Left renal pelvis (tissue), 4 donors: ENCODE measurements around the gene JAK1. TPM values are rescaled to one million over a fixed set of nuclear protein-coding genes. Genes with fewer than 3 reads are reported as not detected.
A peak's percentile ranks its signal among the peaks of the same experiment; 100 is the strongest.

Experiments used
- DNase-seq, 4 donors: peaks; one replicate each; pipeline ENCODE4 v3.0.0-alpha.2; 2013; ENCODE audit warnings: low read depth in 4 of 4, low spot score in 3 of 4
- polyA plus RNA-seq, 4 donors: library from polyadenylated mRNA; unstranded; fragments of 120-200 nt; gene quantifications; one replicate each; pipeline ENCODE4 v1.2.1, GENCODE V29; 2013; ENCODE audit not compliant: insufficient read length in 4 of 4

Gene JAK1
- polyA plus RNA-seq, 4 donors: 93.2 to 127 (median 102) TPM

GRCh38 chr1:64873576-64873975 lies 92.8 kb downstream of the JAK1 start:
- no peak for DNase-seq

DNA sequence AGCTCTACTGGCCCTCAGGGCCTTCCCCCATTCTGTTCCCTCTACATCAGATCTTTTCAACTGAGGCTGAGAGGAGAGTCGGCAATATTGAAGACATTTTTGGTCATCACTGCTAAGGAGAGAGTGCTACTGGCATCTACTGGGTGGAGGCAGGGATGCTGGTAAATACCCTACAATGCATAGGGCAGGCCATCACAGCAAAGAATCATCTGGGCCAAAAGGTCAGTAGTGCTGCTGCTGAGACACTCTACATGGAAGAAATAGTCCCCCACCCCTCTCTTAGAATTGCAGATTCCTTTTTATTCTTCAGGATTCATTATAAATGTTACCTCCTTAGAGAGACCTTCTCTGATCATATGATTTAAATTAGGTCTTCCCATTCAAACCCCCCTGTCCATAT lies 94.3 kb downstream of the JAK1 start:
- no peak for DNase-seq

- DNase-seq: no peak
Measured at GRCh38 chr1:64871256-64871655, 95.1 kb downstream of the JAK1 start.

- no peak for DNase-seq
Measured at GRCh38 chr1:64867266-64867665, 99.1 kb downstream of the JAK1 start.

GRCh38 chr1:64866689-64867088 lies 99.7 kb downstream of the JAK1 start:
- DNase-seq: no peak

GRCh38 chr1:64865105-64865757 lies 101.1 kb downstream of the JAK1 start:
- no peak for DNase-seq

GRCh38 chr1:64864018-64864940 lies 102.1 kb downstream of the JAK1 start:
- peak; percentile 8 to 31 (median 18) for DNase-seq

DNA sequence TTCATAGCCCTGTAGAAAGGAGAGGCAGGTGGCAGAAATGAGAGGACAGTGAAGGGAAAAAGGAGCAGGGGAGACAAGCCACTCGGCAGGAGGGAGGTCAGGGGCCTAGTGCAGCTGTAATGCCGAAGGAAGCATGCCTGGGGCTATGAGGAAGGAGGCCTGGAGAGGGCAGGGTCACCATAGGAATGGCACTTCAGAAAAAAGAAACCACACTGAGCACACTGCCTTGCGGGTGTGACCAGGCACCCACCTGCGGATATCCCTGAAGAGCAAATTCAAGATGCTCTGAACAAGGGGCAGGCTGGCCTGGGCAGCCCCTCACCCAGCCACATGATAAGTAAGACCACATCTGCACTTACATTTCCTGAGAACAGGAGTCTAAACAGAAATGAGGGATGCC lies 104.7 kb downstream of the JAK1 start:
- peak in 1 of 4 donors; percentile 2 for DNase-seq

DNA sequence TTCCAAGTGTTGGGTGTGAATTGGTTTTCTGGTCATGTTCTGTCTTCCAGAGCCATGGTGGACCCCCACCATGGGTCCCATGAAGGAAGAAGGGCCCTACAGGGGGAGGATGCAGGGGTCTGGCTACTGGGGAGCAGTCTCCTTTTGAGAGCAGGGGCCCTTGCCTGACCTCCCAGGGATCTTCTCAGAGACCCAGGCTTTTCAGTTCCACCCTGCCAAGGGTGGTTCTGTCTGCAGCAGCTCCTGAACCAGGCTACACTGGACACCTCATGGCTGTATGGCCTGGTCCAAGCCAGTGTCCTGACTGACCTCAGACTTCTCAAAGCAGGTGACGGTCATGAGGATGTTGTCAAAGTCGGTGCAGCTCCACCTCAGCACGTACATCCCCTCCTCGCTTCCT lies 109.0 kb downstream of the JAK1 start:
- no peak for DNase-seq

DNA sequence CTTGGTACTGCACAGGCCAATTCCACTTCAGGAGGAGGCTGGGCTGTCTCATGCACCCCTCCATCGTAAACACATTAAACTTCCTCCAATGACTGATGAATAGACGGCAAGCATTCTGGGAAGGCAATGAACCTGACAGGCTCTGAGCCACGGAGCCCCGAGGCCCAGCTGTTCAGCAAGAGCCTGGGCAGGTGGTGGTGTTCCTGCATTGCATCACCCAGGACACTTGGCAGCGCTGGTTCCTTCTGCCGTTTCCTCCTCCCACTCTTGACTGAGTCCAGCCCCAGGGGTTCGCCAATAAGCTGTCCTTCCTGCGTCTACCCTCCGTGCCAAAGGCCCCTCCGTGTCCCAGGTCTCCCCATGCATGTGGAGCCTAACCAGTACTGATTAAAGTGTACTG lies 109.8 kb downstream of the JAK1 start:
- DNase-seq: no peak

- DNase-seq: no peak
Measured at GRCh38 chr1:64855557-64855956, 110.8 kb downstream of the JAK1 start.

GRCh38 chr1:64854674-64855073 lies 111.7 kb downstream of the JAK1 start:
- no peak for DNase-seq

DNA sequence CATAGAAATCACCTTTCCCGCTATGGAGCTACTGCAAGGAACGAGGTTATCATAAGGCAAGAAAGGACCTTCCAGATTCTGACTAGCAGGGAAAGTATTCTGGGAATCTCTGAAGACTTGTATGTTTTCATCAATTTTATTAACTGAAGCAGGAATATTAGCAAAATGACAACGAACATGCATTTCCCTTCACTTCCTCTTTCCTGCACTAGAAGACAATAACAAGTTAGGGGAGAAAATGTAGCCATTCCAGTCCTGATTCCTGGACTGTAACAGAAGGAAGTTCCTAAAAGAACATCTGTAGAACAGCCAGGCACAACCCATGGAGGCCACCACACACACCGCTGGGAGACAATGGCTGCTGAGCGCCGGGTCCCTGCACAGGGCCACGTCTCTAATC lies 114.7 kb downstream of the JAK1 start:
- no peak for DNase-seq

DNA sequence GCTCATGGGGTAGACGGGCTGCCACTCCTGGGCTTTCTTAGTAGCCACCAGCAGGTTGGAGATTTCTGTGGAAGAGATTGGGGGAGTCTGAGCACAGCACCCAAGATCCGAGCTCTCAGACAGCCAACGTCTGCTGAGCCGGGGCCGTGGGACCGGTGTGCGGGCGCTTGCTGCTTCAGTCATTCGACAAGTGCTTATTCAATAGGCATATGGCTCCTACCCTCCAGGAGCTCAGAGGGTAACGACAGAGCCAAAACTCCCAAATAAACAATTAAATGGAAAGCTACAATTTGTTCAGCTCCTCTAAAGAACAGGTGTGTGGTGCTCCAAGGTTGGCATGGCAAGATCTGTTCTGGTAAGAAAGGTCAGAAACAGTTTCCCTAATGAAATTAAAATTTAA lies 115.5 kb downstream of the JAK1 start:
- DNase-seq: no peak

DNA sequence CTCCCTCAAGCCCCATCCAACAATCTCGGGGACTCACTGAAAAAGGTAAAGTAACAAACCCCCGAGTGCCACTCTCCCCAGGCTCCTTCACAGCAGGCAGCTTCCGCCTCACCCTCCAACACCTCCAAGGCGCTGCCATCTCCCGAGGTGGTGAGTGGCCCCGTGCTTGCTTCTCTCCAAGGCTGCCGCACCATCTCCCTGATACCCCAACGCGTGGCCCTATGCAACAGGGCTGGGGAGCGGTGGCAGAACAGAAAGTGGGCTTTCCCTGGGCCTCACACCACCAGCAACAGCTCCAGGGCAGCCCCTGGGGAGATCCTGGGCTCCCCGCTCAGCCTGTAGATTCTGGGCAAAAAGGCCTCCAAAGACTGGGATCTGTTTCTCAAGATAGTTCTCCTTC lies 116.4 kb downstream of the JAK1 start:
- no peak for DNase-seq

DNA sequence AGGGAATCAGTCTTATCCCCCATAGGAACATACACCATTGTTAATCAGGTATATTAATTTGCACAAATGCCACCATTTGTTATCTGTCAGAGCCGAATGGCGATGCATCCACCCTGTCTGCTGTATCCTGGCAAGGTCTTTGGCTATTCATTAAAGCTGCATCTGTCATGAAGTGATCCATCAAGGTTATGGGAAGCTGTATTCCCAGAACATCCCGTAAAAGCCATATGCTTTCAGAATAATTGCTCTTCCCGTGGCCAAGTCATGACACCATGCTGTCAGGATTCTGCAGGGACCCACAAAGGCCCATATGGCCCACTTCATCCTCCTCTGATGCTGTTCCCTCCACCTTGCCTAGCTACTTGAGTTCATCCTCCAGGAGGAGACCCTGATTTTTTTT lies 117.5 kb downstream of the JAK1 start:
- DNase-seq: no peak

DNA sequence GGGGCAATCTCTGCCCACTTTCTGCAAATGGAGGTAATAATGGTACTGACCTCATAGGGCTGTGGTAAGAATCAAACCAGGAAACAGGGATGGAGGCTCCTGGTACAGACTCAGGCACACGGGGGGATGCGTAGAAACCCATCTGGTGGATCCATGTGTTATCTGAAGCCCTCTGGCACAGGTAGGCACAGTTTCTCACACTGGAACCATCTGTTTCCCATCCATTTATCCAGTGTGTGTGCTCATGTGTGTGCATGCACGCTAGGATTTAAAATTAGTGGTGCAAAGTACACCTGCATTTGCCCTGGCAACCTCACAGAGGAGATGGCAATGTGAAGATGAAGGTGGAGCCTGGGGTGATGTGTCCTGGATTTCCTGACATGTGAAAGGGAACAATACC lies 118.2 kb downstream of the JAK1 start:
- no peak for DNase-seq

DNA sequence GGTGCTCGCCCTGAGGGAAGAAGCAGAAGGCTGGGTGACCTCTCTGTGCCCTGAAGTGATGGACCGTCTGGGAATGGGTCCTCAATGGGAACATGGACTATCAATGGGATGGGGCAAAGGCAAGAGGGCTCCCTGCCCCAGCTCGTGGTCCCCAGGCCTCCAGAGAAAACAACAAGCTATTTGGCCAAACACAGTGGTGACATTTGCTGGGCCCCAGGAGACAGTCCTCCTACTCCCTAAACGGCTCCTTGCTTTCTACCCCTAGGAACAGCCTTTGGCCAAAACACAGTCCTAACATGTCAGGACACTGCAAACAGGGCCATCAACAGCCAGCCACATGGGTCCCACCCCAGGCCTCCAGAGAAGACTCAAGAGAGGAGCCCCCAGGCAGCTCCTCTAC lies 118.7 kb downstream of the JAK1 start:
- no peak for DNase-seq

DNA sequence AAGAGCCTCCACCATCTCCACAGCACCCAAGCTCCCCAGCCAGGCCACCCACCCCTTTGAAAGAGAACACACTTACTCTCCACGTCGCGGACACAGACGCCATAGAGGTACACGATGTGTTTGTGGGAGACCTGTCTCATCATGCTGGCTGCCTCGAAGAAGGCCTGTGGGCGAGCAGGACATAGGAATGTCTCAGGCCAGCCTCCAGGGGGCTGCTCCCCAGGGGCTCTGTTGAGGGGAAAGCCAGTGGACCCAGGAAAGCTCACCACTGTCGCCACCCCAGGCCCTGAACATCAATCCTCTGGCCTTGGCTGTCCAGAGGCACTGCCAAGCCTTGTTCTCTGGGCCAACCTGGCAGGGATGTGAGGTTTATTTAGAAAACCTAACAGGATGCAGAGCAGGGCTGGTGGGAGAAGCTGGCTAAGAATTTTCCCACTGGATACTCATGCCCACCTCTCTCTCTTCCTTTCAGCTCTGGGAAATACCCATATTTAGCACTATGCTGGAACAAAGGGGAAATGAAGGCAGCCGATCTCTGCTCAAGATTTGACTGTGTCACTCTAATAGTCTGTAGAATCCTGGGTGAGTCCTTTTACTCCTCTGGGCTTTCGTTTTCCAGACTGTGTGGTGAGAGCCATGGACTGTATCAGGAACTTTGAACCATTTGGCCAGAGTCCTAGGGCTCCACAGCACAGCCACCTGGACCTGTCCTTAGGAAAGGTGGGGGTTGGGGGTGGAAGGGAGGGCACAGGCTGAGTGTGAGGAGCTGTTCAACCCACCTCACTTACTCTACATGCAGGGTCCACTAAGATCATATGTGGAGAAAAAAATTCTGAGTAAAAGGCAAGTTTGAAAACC lies 119.5 kb downstream of the JAK1 start:
- DNase-seq: no peak

DNA sequence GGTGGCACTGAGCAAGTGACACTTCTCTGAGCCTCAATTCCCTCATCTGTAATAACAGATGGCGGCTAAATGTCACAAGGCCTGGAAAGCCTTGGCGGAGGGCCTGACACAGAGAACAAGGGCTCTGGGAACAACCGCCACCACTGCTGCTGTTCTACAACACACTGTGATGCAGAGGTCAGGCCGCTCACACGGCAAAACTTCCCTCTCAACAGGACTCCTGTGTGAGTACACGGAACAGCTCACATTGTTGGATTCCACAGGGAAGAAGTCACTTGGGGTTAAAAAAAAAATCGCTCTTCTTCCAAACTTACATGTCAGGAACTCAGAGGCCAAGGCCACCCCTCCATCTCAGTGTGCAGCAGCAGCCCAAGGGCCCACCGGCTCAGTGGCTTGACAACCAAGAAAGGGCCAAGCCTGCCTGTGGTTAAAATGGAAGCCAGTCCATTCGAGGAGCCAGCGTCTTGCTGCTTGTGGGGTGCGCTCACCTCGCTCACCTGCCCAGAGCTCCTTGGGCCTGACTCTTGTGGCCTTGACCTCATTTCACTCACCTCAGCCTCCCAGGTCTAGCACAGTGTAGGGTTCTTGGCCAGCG lies 120.4 kb downstream of the JAK1 start:
- no peak for DNase-seq

- no peak for DNase-seq
Measured at GRCh38 chr1:64844609-64845008, 121.7 kb downstream of the JAK1 start.
